Peyer's patch (tissue), 4 donors: ENCODE data around the gene TRIM34. TPM values are rescaled to one million over a fixed set of nuclear protein-coding genes. Genes with fewer than 3 reads are reported as not detected.
"Not testable (repeated sequence)": the region's sequence is repeated elsewhere in the genome, so short reads cannot be mapped to it uniquely, and the experiment has no call there.

ENCODE experiments used
- DNase-seq, 3 donors: peaks; one replicate each; pipeline ENCODE4 v3.0.0-alpha.2; 2017 to 2019
- H3K27ac ChIP-seq, 4 donors: fragments of 200-600 bp; sonication (generic); one replicate each; pipeline ENCODE4 v1.5.1; 2016 to 2019
- H3K27me3 ChIP-seq, 2 donors: fragments of 200-600 bp; sonication (generic); one replicate each; pipeline ENCODE4 v1.5.1; 2019
- H3K36me3 ChIP-seq, 3 donors: fragments of 200-600 bp; sonication (generic); one replicate each; pipeline ENCODE4 v1.5.1; 2016 to 2019
- H3K4me1 ChIP-seq, 4 donors: fragments of 200-600 bp; sonication (generic); one replicate each; pipeline ENCODE4 v1.5.1; 2016 to 2019
- H3K4me3 ChIP-seq, 4 donors: fragments of 200-600 bp; sonication (generic); 1 replicate in 3 of 4; 2 replicates in 1 of 4; pipeline ENCODE4 v1.5.1; 2016 to 2019; ENCODE audit warnings: mild to moderate bottlenecking in 1 of 4
- H3K9me3 ChIP-seq, 4 donors: fragments of 200-600 bp; sonication (generic); one replicate each; pipeline ENCODE4 v1.5.1; 2016 to 2019; ENCODE audit warnings: mild to moderate bottlenecking in 1 of 4
- CTCF ChIP-seq, 6 experiments: fragments of 450-650 bp in 4 of 6; fragments of 200-600 bp in 2 of 6; sonication (generic) in 1 of 6; IDR thresholded peaks; one replicate each; pipeline ENCODE4 v1.5.1; 2017 to 2019; ENCODE audit warnings: antibody characterized with exemption in 6 of 6, mild to moderate bottlenecking in 3 of 6, moderate library complexity in 1 of 6
- POLR2A ChIP-seq, 2 donors: fragments of 450-650 bp; IDR thresholded peaks; one replicate each; pipeline ENCODE4 v1.5.1; 2017; ENCODE audit warnings: antibody characterized with exemption in 2 of 2, mild to moderate bottlenecking in 2 of 2, moderate library complexity in 2 of 2
- total RNA-seq, 4 donors: library from RNA; depleted of rRNA; stranded (reverse); fragments of >200 nt; gene quantifications; one replicate each; pipeline ENCODE4 v1.1.0, GENCODE V29; 2016

TRIM34 gene
- total RNA-seq, 4 donors from 2014 or later: 6.7 to 14.9 (median 11.0) TPM

- TF ChIP-seq CTCF (IDR thresholded peaks at IDR 0.05): no peak
- TF ChIP-seq POLR2A (IDR thresholded peaks at IDR 0.05): no peak
- Histone ChIP-seq H3K4me1 (peaks cover 0 to 24% (median 10%) of the 10 kb centered on the region in 4 donors), H3K9me3 (no peaks in the 10 kb centered on the region), H3K27ac (peak overlapping the region; percentile 79 to 89 (median 87)), H3K4me3 (peak overlapping the region; percentile 48 to 59 (median 54)), H3K36me3 (no peaks in the 10 kb centered on the region), H3K27me3 (no peaks in the 10 kb centered on the region)
- no peak for DNase-seq
Observed at GRCh38 chr11:5690216-5690615, 65.4 kb downstream of the TRIM34 start.

- Histone ChIP-seq H3K4me1 (peaks cover 0 to 22% (median 10%) of the 10 kb centered on the region in 4 donors), H3K27ac (peak overlapping the region; percentile 79 to 89 (median 87)), H3K4me3 (peak overlapping the region; percentile 48 to 59 (median 54)), H3K9me3 (no peaks in the 10 kb centered on the region), H3K36me3 (no peaks in the 10 kb centered on the region), H3K27me3 (no peaks in the 10 kb centered on the region)
- no peak for DNase-seq
- no peak for TF ChIP-seq POLR2A (IDR thresholded peaks at IDR 0.05)
- no peak for TF ChIP-seq CTCF (IDR thresholded peaks at IDR 0.05)
Observed at GRCh38 chr11:5690736-5691135, 65.9 kb downstream of the TRIM34 start.

GRCh38 chr11:5691238-5691963, 66.6 kb downstream of the TRIM34 start:
- not testable (repeated sequence) for DNase-seq, H3K9me3 ChIP-seq, H3K36me3 ChIP-seq, H3K27me3 ChIP-seq
- H3K4me3 ChIP-seq: peak overlapping the region; percentile 48 to 59 (median 54)
- H3K27ac ChIP-seq: peak overlapping the region; percentile 79 to 89 (median 87)
- peaks cover 0 to 22% (median 10%) of the 10 kb centered on the region in 4 donors for H3K4me1 ChIP-seq

GRCh38 chr11:5691964-5692361, 67.2 kb downstream of the TRIM34 start:
- no peak for DNase-seq
- Histone ChIP-seq H3K36me3 (peaks cover 0 to 3% (median 0%) of the 10 kb centered on the region in 3 donors), H3K9me3 (no peaks in the 10 kb centered on the region), H3K27ac (peak overlapping the region in 3 of 4 donors; percentile 85 to 89 (median 89)), H3K4me3 (peak overlapping the region in 3 of 4 donors; percentile 52 to 59 (median 55)), H3K27me3 (no peaks in the 10 kb centered on the region), H3K4me1 (peaks cover 0 to 22% (median 10%) of the 10 kb centered on the region in 4 donors)
- TF ChIP-seq POLR2A (IDR thresholded peaks at IDR 0.05): no peak
- no peak for TF ChIP-seq CTCF (IDR thresholded peaks at IDR 0.05)

Other genes with a start within 250 kb of the TRIM34 start
- gene OR51M1, start 241.2 kb upstream of the TRIM34 start, total RNA-seq: not detected
- gene OR51Q1, start 202.9 kb upstream of the TRIM34 start, total RNA-seq: not detected
- gene OR51I1, start 183.5 kb upstream of the TRIM34 start, total RNA-seq: not detected
- not detected for gene OR51I2, start 175.7 kb upstream of the TRIM34 start, total RNA-seq
- gene OR52D1, start 136.3 kb upstream of the TRIM34 start, total RNA-seq: not detected
- 1 to 10 TPM in 1 of 4 donors, under 1 TPM in 1, not detected in 2; 0.53 to 5.8 TPM for gene UBQLN3, start 115.0 kb upstream of the TRIM34 start, total RNA-seq
- gene UBQLNL, start 108.3 kb upstream of the TRIM34 start, total RNA-seq: under 1 TPM in 1 of 4 donors, not detected in 3; 0.80 TPM
- not detected for gene OR52H1, start 76.5 kb upstream of the TRIM34 start, total RNA-seq
- not detected for gene OR52B6, start 44.1 kb upstream of the TRIM34 start, total RNA-seq
- gene TRIM6, start 28.4 kb upstream of the TRIM34 start, total RNA-seq: 1 to 10 TPM in 3 of 4 donors, under 1 TPM in 1; 0.53 to 3.3 (median 1.3) TPM
- 10 to 100 TPM in 3 of 4 donors, 1 to 10 TPM in 1; 8.1 to 55.3 (median 21.3) TPM for gene TRIM5, start 60.1 kb downstream of the TRIM34 start, total RNA-seq
- 100 to 1,000 TPM in 1 of 4 donors, 10 to 100 TPM in 3; 23.9 to 309 (median 34.3) TPM for gene TRIM22, start 64.8 kb downstream of the TRIM34 start, total RNA-seq
- not detected for gene OR56B1, start 111.4 kb downstream of the TRIM34 start, total RNA-seq
- gene OR52N4, start 129.2 kb downstream of the TRIM34 start, total RNA-seq: not detected
- gene OR52N5, start 158.4 kb downstream of the TRIM34 start, total RNA-seq: not detected
- not detected for gene OR52N1, start 166.3 kb downstream of the TRIM34 start, total RNA-seq
- gene OR52N2, start 183.9 kb downstream of the TRIM34 start, total RNA-seq: not detected
- not detected for gene OR52E6, start 216.9 kb downstream of the TRIM34 start, total RNA-seq
- gene OR52E8, start 232.7 kb downstream of the TRIM34 start, total RNA-seq: not detected